ENCODE data around the gene GPC6.

The GPC6 gene

GRCh38 chr13:93732186-93732585 is 505.6 kb downstream of the GPC6 start:
- DNase-seq (ENCODE audit: low read depth in 2 of 2) = no peak

- DNase-seq (ENCODE audit: low read depth in 2 of 2) = no peak
These were observed 509.5 kb downstream of the GPC6 start for GRCh38 chr13:93736081-93736480.

DNA sequence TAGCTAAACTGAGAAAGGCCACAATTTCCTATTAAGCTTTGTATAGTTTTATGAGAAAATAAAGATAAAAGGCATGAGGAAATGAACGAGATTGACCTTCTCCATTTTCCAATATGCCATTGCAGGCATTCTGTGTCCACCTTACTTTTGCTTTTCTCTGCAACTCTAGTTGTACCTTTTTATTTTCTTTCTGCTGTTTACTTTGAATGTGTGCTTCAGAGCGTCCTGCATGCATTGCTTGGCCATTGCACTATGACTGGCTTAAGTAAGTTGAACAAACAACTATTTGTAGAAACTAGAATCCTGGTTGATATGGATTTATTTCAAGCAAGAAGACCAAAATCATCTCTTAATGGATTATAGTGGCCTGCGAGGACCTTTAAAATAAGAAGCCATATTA is 510.3 kb downstream of the GPC6 start:
- no peak for DNase-seq (ENCODE audit: low read depth in 2 of 2)

DNA sequence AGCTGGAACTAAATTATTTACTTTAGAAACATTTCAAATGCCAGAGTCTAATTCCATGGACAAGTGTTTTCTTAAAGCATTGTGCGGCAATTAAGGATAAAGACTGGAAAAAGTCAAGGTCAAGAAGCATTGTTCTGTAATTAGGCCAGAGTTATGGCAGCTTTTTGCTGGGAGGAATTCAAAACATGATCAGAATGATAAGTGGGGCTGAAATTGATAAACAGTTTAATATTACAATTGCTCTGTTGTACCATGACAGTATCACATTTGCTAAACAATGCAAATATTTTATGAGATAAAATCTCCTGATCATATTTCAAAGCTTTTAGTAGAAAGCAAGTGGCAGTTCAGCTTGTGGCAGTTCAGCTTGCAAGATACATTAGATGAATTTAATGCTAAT is 513.7 kb downstream of the GPC6 start:
- DNase-seq (ENCODE audit: low read depth in 2 of 2) = no peak

- no peak for DNase-seq (ENCODE audit: low read depth in 2 of 2)
These were observed 517.4 kb downstream of the GPC6 start for GRCh38 chr13:93744033-93744432.

DNA sequence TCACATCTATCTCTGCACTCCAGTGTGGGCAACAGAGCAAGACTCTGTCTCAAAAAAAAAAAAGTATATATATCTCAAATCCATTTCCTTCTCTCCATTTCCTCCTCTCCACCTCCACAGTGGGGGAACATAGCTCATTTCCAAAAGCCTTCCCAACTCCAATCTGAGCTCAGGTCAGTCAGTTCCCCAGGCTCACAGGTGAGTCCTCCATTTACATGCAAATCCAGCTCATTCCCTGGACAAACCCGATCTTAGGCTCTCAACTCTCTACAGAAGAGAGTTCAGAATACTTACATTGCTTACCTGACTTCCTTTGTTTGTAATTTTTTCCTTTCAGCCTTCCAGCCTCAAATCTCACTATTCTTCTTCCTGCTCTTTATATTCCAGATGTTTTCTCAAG is 518.3 kb downstream of the GPC6 start:
- no peak for DNase-seq (ENCODE audit: low read depth in 2 of 2)

- no peak for DNase-seq (ENCODE audit: low read depth in 2 of 2)
These were observed 519.3 kb downstream of the GPC6 start for GRCh38 chr13:93745884-93746283.

- DNase-seq (ENCODE audit: low read depth in 2 of 2) = no peak
These were observed 520.0 kb downstream of the GPC6 start for GRCh38 chr13:93746589-93746988.

GRCh38 chr13:93750676-93751075 is 524.1 kb downstream of the GPC6 start:
- no peak for DNase-seq (ENCODE audit: low read depth in 2 of 2)

GRCh38 chr13:93751117-93751516 is 524.5 kb downstream of the GPC6 start:
- no peak for DNase-seq (ENCODE audit: low read depth in 2 of 2)

DNA sequence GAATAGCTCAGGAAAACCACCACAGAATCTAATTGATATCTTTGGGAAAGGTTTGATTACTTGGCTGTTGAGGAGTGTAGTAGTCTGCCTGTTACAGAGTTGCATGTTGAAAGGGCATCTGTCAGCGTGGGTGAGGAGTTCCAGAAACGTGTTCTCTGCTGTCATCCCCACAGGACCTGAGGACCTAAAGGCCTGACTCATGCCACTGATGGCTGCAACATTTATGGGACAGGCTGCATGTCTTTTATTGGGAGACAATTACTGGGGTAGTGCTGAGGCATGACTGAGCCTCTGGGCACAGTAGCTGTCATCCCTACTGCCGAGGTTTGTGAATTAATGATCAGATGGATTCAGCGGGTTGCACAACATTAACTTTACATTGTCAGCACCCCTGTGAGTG is 525.9 kb downstream of the GPC6 start:
- no peak for DNase-seq (ENCODE audit: low read depth in 2 of 2)

- no peak for DNase-seq (ENCODE audit: low read depth in 2 of 2)
These were observed 527.0 kb downstream of the GPC6 start for GRCh38 chr13:93753639-93754038.

DNA sequence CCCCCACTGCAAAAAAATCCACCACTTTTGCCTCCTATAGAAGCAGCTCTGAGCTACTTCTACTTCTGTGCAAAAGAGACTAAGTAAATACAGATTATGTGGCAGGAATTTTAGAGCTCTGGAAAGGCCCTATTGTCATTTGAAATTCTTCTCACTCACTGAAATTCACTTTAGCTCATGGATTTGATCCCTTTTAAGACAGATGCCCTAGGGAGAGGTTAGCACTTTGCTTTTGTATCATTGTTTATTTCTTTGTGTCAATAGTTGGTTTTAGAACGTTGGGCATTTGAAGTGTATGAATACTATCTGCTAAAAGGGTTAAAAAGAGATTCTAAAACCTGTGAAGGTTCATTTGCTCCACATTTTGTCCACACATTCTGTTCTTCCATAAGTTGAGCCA is 528.7 kb downstream of the GPC6 start:
- DNase-seq (ENCODE audit: low read depth in 2 of 2) = no peak

GRCh38 chr13:93758575-93758974 is 532.0 kb downstream of the GPC6 start:
- DNase-seq (ENCODE audit: low read depth in 2 of 2) = no peak

GRCh38 chr13:93762708-93763426 is 536.3 kb downstream of the GPC6 start:
- no peak for DNase-seq (ENCODE audit: low read depth in 2 of 2)

DNA sequence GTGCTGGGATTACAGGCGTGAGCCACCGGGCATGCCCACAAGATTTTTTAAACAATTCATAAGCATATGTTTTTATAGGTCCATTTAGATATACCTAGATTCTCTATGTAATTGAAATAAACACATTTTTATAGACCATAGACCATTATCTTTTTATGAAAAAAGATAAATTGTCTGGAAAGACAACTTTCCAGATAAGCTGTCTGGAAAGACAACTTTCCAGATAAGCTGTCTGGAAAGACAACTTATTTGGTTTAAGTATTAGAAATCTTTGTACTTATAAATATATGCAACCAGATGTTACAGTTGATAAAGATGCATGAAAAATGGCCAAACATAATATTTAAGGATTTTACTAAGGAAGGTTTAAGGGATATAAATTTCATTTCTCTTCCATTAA is 538.5 kb downstream of the GPC6 start:
- DNase-seq (ENCODE audit: low read depth in 2 of 2) = no peak

DNA sequence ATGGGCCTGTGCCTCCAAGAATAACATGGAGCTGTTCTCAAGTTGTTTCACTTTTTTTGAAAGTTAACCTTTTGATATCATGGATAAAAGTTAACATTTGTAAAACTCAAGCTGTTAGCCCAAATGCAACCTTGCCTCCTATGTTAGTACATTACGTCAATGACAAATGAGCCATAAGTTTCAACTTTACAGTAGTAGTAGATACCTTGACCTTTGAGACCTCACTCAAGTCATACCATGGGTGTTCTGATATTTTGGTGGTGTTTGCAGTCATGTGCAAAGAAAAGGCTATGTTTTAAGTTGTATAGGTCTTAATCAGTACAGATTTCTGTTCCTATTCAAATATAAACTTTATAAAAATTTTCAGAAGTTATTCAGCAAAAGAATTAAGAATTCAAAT is 539.2 kb downstream of the GPC6 start:
- DNase-seq (ENCODE audit: low read depth in 2 of 2) = no peak

GRCh38 chr13:93766719-93767118 is 540.1 kb downstream of the GPC6 start:
- no peak for DNase-seq (ENCODE audit: low read depth in 2 of 2)

DNA sequence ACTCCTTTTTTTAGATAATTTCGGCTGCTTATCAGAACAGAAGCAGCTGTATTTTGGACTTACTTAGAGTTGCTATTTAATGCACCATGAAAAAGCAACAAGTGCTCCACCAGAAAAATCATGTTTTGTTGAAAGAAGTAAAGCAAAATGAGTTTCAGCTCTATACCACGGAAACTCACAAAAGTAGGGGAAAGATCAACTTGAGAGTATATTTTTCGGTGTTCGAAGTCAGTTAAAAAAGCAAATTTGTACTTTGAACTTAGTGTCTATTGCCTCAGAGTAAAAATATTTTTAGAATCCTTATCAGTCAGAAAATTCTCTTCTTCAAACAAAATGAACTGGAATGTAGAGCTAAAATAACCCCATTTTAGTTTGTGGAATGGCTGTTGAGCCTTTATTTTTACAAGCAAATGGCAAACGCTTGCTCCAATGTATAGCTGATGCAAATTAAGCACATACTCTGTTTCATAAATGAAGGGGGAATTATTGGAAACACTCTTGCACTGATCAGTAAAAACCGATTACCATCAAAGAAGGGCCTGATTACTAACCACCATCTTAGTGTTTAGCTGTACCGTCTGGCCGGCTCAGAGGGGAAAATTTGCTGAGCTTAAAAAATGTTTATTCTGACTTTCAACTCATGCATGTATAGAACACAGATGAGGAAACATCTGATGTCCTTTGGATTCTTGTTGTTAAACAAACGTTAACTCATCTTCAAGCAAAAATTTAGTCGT is 540.7 kb downstream of the GPC6 start:
- no peak for DNase-seq (ENCODE audit: low read depth in 2 of 2)

GRCh38 chr13:93767917-93768409 is 541.4 kb downstream of the GPC6 start:
- no peak for DNase-seq (ENCODE audit: low read depth in 2 of 2)

DNA sequence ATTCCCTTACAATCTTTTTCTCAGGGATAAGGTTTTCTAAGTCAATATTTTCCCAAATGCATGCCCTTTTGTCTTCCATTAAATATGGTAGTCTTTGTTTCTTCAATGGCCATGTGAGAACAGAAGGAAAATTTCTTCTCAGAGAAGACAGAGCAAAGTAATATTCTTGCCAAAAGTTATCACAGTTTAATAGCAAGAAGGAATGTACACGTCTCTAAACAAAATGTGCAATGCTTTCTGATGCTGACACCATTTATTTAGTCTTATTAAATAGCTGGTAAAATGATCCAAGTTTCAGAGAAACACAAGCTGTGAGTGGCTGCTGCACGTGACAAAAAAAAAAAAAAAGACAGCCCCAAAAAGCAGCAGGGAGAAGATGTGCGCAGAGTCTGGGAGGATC is 542.5 kb downstream of the GPC6 start:
- no peak for DNase-seq (ENCODE audit: low read depth in 2 of 2)

GRCh38 chr13:93769607-93770006 is 543.0 kb downstream of the GPC6 start:
- DNase-seq (ENCODE audit: low read depth in 2 of 2) = no peak

GRCh38 chr13:93771227-93771626 is 544.6 kb downstream of the GPC6 start:
- DNase-seq (ENCODE audit: low read depth in 2 of 2) = no peak
